WTC11 (cell line): Measurements from ENCODE around the gene IL2RA. TPM values are rescaled to one million over a fixed set of nuclear protein-coding genes. Genes with fewer than 3 reads are reported as not detected.

Experiments used
- ATAC-seq: fragments of 200-7000 bp; cut with Tn5 transposase; 2 replicates; pipeline ENCODE4 v1.10.0; 2021; ENCODE audit warnings: mild to moderate bottlenecking, moderate library complexity
- CTCF ChIA-PET: fragments of 300-600 bp; sonication (Branson Sonifier 250); formaldehyde crosslinking; loops from one replicate; lab custom pipeline; 2021; ENCODE audit warnings: antibody characterized with exemption; lab: Charles Lee
- POLR2A ChIA-PET: fragments of 350-600 bp; sonication (Branson Sonifier 250); formaldehyde crosslinking; loops from one replicate; lab custom pipeline; 2021; ENCODE audit warnings: antibody characterized with exemption; lab: Charles Lee
- DNase-seq: peaks from one replicate; pipeline ENCODE4 v3.0.0; 2021; ENCODE audit warnings: low spot score
- H3K27ac Mint-ChIP-seq: 2 replicates; pipeline ENCODE4 v1.8.0; 2021; ENCODE audit warnings: mixed read lengths
- H3K27me3 Mint-ChIP-seq: 2 replicates; pipeline ENCODE4 v1.8.0; 2021; ENCODE audit warnings: low read depth, mild to moderate bottlenecking, moderate library complexity, mixed read lengths
- H3K36me3 Mint-ChIP-seq: 2 replicates; pipeline ENCODE4 v1.8.0; 2021; ENCODE audit warnings: mixed read lengths
- H3K4me1 Mint-ChIP-seq: 2 replicates; pipeline ENCODE4 v1.8.0; 2022; ENCODE audit warnings: mixed read lengths
- H3K4me3 Mint-ChIP-seq: 2 replicates; pipeline ENCODE4 v1.8.0; 2021; ENCODE audit warnings: mild to moderate bottlenecking, moderate library complexity, mixed read lengths
- H3K9me3 Mint-ChIP-seq: 2 replicates; pipeline ENCODE4 v1.8.0; 2021; ENCODE audit warnings: mixed read lengths
- CREM ChIP-seq: sonication (generic); formaldehyde crosslinking; IDR thresholded peaks from 2 replicates; pipeline ENCODE4 v1.8.1; 2022; ENCODE audit warnings: mild to moderate bottlenecking, missing genetic modification reagents, moderate library complexity
- ERG ChIP-seq: fragments of 250-450 bp; sonication (Bioruptor Pico); IDR thresholded peaks from 2 replicates; pipeline ENCODE4 v1.8.0; 2021; ENCODE audit warnings: mild to moderate bottlenecking
- GABPB1 ChIP-seq: sonication (generic); formaldehyde crosslinking; IDR thresholded peaks from 2 replicates; pipeline ENCODE4 v1.8.1; 2023; ENCODE audit warnings: mild to moderate bottlenecking, missing genetic modification reagents
- MXD4 ChIP-seq: fragments of 250-450 bp; sonication (Bioruptor Pico); IDR thresholded peaks from 2 replicates; pipeline ENCODE4 v1.8.0; 2021; ENCODE audit warnings: mild to moderate bottlenecking, moderate library complexity, borderline replicate concordance
- NFATC4 ChIP-seq: fragments of 250-450 bp; sonication (Bioruptor Pico); IDR thresholded peaks from 2 replicates; pipeline ENCODE4 v1.9.0; 2021; ENCODE audit warnings: mild to moderate bottlenecking
- SP1 ChIP-seq: sonication (generic); formaldehyde crosslinking; conservative IDR thresholded peaks from 2 replicates; pipeline ENCODE4 v1.8.1; 2022; ENCODE audit warnings: missing genetic modification reagents
- TEAD4 ChIP-seq: sonication (generic); formaldehyde crosslinking; IDR thresholded peaks from 2 replicates; pipeline ENCODE4 v1.8.0; 2022; ENCODE audit warnings: mild to moderate bottlenecking, missing genetic modification reagents
- TP53 ChIP-seq: sonication (generic); formaldehyde crosslinking; IDR thresholded peaks from 2 replicates; pipeline ENCODE4 v1.8.1; 2023; ENCODE audit warnings: mild to moderate bottlenecking, missing genetic modification reagents
- ZNF219 ChIP-seq: sonication (generic); formaldehyde crosslinking; IDR thresholded peaks from 2 replicates; pipeline ENCODE4 v1.8.0; 2023; ENCODE audit warnings: missing genetic modification reagents, mild to moderate bottlenecking, borderline replicate concordance
- ZNF396 ChIP-seq: fragments of 250-450 bp; sonication (Bioruptor Pico); IDR thresholded peaks from 2 replicates; pipeline ENCODE4 v1.8.0; 2021; ENCODE audit warnings: mild to moderate bottlenecking, moderate library complexity, borderline replicate concordance
- total RNA-seq: library from RNA; stranded (reverse); gene quantifications from 3 replicates; pipeline ENCODE4 v1.2.3, GENCODE V29; 2021
- TF ChIP-seq, protein P1 (sequence below): fragments of 250-450 bp; sonication (Bioruptor Pico); IDR thresholded peaks from 2 replicates; pipeline ENCODE4 v2.1.2; 2022; ENCODE audit warnings: mild to moderate bottlenecking, moderate library complexity
- TF ChIP-seq, protein P2 (sequence below): sonication (generic); formaldehyde crosslinking; IDR thresholded peaks from 2 replicates; pipeline ENCODE4 v1.8.1; 2023; ENCODE audit warnings: mild to moderate bottlenecking, missing genetic modification reagents, moderate library complexity
- TF ChIP-seq, protein P3 (sequence below): sonication (generic); formaldehyde crosslinking; conservative IDR thresholded peaks from 2 replicates; pipeline ENCODE4 v1.8.1; 2023; ENCODE audit warnings: mild to moderate bottlenecking, low read depth, missing genetic modification reagents, moderate library complexity
- TF ChIP-seq, protein P4 (sequence below): fragments of 250-450 bp; sonication (Bioruptor Pico); IDR thresholded peaks from 2 replicates; pipeline ENCODE4 v1.9.0; 2021; ENCODE audit warnings: mild to moderate bottlenecking
- TF ChIP-seq, protein P5 (sequence below): sonication (generic); formaldehyde crosslinking; IDR thresholded peaks from 2 replicates; pipeline ENCODE4 v1.8.0; 2022; ENCODE audit warnings: mild to moderate bottlenecking, missing genetic modification reagents
- TF ChIP-seq, protein P6 (sequence below): sonication (generic); formaldehyde crosslinking; IDR thresholded peaks from 2 replicates; pipeline ENCODE4 v1.8.0; 2022; ENCODE audit warnings: missing genetic modification reagents
- TF ChIP-seq, protein P7 (sequence below): sonication (generic); formaldehyde crosslinking; IDR thresholded peaks from 2 replicates; pipeline ENCODE4 v1.8.1; 2023; ENCODE audit warnings: mild to moderate bottlenecking, missing genetic modification reagents, borderline replicate concordance

Gene IL2RA
- total RNA-seq, 1 experiment from 2014 or later, result 0.31 TPM

- TF ChIP-seq, protein P1, sequence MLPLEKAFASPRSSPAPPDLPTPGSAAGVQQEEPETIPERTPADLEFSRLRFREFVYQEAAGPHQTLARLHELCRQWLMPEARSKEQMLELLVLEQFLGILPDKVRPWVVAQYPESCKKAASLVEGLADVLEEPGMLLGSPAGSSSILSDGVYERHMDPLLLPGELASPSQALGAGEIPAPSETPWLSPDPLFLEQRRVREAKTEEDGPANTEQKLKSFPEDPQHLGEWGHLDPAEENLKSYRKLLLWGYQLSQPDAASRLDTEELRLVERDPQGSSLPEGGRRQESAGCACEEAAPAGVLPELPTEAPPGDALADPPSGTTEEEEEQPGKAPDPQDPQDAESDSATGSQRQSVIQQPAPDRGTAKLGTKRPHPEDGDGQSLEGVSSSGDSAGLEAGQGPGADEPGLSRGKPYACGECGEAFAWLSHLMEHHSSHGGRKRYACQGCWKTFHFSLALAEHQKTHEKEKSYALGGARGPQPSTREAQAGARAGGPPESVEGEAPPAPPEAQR (CRISPR knock-in tag), result no peak
- no peak for TF ChIP-seq TP53 (CRISPR knock-in tag)
Measured at GRCh38 chr10:6061056-6061455, 1.1 kb downstream of the IL2RA start (continued).

DNA sequence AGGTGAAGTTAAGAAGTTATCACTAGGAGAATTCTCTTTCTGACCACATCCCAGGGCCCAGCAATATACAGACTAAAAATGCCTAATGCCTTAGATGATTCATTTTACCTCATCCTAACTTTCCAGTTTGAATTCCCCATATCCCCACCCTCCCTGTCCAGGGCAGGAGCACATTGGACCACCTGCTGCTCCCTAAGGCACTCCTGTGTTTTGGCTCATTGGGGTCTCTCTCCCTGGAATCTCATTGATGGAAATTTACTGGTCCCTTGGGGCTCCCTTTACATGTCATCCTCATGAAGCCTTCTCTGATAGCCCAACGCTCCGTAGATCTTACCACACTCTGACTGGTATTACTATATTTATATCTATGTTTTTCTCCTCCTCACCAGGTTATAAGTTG is 2.7 kb downstream of the IL2RA start:
- ChIA-PET POLR2A (no interaction called here), CTCF (no interaction called here)
- ATAC-seq (no peak), DNase-seq (no peak)
- H3K4me3 Mint-ChIP-seq, result no peak overlapping the region
- peaks cover 4% of the 10 kb centered on the region for H3K9me3 Mint-ChIP-seq
- no peaks in the 10 kb centered on the region; the same call in 1 of the 2 replicates for H3K27me3 Mint-ChIP-seq
- H3K27ac Mint-ChIP-seq, result no peak overlapping the region
- H3K4me1 Mint-ChIP-seq, result peaks cover 8% of the 10 kb centered on the region
- H3K36me3 Mint-ChIP-seq, result no peaks in the 10 kb centered on the region
- TF ChIP-seq, protein P2, sequence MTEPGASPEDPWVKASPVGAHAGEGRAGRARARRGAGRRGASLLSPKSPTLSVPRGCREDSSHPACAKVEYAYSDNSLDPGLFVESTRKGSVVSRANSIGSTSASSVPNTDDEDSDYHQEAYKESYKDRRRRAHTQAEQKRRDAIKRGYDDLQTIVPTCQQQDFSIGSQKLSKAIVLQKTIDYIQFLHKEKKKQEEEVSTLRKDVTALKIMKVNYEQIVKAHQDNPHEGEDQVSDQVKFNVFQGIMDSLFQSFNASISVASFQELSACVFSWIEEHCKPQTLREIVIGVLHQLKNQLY (CRISPR knock-in tag), result no peak
- TF ChIP-seq TEAD4 (CRISPR knock-in tag), result no peak
- no peak for TF ChIP-seq ERG (CRISPR knock-in tag)
- TF ChIP-seq MXD4 (CRISPR knock-in tag), result no peak
- TF ChIP-seq, protein P3, sequence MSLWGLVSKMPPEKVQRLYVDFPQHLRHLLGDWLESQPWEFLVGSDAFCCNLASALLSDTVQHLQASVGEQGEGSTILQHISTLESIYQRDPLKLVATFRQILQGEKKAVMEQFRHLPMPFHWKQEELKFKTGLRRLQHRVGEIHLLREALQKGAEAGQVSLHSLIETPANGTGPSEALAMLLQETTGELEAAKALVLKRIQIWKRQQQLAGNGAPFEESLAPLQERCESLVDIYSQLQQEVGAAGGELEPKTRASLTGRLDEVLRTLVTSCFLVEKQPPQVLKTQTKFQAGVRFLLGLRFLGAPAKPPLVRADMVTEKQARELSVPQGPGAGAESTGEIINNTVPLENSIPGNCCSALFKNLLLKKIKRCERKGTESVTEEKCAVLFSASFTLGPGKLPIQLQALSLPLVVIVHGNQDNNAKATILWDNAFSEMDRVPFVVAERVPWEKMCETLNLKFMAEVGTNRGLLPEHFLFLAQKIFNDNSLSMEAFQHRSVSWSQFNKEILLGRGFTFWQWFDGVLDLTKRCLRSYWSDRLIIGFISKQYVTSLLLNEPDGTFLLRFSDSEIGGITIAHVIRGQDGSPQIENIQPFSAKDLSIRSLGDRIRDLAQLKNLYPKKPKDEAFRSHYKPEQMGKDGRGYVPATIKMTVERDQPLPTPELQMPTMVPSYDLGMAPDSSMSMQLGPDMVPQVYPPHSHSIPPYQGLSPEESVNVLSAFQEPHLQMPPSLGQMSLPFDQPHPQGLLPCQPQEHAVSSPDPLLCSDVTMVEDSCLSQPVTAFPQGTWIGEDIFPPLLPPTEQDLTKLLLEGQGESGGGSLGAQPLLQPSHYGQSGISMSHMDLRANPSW, result no peak
- TF ChIP-seq, protein P4, sequence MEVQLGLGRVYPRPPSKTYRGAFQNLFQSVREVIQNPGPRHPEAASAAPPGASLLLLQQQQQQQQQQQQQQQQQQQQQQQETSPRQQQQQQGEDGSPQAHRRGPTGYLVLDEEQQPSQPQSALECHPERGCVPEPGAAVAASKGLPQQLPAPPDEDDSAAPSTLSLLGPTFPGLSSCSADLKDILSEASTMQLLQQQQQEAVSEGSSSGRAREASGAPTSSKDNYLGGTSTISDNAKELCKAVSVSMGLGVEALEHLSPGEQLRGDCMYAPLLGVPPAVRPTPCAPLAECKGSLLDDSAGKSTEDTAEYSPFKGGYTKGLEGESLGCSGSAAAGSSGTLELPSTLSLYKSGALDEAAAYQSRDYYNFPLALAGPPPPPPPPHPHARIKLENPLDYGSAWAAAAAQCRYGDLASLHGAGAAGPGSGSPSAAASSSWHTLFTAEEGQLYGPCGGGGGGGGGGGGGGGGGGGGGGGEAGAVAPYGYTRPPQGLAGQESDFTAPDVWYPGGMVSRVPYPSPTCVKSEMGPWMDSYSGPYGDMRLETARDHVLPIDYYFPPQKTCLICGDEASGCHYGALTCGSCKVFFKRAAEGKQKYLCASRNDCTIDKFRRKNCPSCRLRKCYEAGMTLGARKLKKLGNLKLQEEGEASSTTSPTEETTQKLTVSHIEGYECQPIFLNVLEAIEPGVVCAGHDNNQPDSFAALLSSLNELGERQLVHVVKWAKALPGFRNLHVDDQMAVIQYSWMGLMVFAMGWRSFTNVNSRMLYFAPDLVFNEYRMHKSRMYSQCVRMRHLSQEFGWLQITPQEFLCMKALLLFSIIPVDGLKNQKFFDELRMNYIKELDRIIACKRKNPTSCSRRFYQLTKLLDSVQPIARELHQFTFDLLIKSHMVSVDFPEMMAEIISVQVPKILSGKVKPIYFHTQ, result no peak
- TF ChIP-seq SP1 (CRISPR knock-in tag), result no peak
- TF ChIP-seq GABPB1 (CRISPR knock-in tag), result no peak
- TF ChIP-seq, protein P5, sequence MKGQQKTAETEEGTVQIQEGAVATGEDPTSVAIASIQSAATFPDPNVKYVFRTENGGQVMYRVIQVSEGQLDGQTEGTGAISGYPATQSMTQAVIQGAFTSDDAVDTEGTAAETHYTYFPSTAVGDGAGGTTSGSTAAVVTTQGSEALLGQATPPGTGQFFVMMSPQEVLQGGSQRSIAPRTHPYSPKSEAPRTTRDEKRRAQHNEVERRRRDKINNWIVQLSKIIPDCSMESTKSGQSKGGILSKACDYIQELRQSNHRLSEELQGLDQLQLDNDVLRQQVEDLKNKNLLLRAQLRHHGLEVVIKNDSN (CRISPR knock-in tag), result no peak
- TF ChIP-seq ZNF219 (CRISPR knock-in tag), result no peak
- TF ChIP-seq, protein P6, sequence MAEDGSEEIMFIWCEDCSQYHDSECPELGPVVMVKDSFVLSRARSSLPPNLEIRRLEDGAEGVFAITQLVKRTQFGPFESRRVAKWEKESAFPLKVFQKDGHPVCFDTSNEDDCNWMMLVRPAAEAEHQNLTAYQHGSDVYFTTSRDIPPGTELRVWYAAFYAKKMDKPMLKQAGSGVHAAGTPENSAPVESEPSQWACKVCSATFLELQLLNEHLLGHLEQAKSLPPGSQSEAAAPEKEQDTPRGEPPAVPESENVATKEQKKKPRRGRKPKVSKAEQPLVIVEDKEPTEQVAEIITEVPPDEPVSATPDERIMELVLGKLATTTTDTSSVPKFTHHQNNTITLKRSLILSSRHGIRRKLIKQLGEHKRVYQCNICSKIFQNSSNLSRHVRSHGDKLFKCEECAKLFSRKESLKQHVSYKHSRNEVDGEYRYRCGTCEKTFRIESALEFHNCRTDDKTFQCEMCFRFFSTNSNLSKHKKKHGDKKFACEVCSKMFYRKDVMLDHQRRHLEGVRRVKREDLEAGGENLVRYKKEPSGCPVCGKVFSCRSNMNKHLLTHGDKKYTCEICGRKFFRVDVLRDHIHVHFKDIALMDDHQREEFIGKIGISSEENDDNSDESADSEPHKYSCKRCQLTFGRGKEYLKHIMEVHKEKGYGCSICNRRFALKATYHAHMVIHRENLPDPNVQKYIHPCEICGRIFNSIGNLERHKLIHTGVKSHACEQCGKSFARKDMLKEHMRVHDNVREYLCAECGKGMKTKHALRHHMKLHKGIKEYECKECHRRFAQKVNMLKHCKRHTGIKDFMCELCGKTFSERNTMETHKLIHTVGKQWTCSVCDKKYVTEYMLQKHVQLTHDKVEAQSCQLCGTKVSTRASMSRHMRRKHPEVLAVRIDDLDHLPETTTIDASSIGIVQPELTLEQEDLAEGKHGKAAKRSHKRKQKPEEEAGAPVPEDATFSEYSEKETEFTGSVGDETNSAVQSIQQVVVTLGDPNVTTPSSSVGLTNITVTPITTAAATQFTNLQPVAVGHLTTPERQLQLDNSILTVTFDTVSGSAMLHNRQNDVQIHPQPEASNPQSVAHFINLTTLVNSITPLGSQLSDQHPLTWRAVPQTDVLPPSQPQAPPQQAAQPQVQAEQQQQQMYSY, result no peak
- no peak for TF ChIP-seq ZNF396 (CRISPR knock-in tag)
- TF ChIP-seq, protein P7, sequence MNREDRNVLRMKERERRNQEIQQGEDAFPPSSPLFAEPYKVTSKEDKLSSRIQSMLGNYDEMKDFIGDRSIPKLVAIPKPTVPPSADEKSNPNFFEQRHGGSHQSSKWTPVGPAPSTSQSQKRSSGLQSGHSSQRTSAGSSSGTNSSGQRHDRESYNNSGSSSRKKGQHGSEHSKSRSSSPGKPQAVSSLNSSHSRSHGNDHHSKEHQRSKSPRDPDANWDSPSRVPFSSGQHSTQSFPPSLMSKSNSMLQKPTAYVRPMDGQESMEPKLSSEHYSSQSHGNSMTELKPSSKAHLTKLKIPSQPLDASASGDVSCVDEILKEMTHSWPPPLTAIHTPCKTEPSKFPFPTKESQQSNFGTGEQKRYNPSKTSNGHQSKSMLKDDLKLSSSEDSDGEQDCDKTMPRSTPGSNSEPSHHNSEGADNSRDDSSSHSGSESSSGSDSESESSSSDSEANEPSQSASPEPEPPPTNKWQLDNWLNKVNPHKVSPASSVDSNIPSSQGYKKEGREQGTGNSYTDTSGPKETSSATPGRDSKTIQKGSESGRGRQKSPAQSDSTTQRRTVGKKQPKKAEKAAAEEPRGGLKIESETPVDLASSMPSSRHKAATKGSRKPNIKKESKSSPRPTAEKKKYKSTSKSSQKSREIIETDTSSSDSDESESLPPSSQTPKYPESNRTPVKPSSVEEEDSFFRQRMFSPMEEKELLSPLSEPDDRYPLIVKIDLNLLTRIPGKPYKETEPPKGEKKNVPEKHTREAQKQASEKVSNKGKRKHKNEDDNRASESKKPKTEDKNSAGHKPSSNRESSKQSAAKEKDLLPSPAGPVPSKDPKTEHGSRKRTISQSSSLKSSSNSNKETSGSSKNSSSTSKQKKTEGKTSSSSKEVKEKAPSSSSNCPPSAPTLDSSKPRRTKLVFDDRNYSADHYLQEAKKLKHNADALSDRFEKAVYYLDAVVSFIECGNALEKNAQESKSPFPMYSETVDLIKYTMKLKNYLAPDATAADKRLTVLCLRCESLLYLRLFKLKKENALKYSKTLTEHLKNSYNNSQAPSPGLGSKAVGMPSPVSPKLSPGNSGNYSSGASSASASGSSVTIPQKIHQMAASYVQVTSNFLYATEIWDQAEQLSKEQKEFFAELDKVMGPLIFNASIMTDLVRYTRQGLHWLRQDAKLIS (CRISPR knock-in tag), result no peak
- no peak for TF ChIP-seq CREM (CRISPR knock-in tag)
- TF ChIP-seq NFATC4, result no peak
